Measurements from ENCODE around the gene MRC1.

MRC1 gene

DNA sequence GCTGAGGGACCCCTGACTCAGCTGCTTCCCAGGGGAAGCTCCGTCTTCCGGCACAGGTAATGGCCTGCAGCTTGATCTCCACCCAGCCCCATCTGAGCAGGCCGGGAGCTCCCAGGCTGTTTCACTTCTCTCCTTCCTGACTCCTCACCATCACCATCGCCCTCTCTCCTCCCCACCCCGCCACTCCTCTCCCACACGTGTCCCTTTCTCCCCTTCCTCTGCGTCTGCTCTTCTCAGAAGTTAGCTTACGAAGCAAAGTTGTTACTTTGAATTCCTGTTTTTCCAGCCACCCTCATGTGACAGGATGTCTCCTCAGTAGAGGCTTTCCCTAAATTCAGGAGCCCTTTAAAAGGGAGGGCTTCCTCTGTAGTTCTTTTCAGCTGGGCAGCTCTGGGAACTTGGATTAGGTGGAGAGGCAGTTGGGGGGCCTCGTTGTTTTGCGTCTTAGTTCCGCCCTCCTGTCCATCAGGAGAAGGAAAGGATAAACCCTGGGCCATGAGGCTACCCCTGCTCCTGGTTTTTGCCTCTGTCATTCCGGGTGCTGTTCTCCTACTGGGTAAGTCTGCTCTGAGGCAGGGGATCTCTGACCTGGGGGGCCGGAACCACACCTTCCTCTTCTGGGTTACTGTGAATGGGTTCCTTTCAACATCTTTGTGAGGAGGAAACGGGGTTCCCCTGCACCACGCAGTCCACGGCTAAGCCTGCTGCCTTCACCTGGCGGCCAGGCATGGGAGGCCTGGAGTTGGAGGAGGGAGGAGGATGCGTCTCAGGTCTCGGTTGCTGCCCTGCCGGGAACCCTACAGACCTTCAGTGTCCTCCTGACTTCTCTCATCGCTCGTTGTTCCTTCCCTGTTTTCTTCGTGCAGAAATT, at the start of gene MRC1:
Gene MRC1, plus strand, starts transcription at position 378 of the 871 bp plus-strand sequence. Its CDS starts 118 bp downstream, at position 496.
- DNase-seq (ENCODE audit: low spot score): no peak

GRCh38 chr10:17764142-17764541, 45.0 kb upstream of the MRC1 start:
- DNase-seq (ENCODE audit: low spot score): no peak

DNA sequence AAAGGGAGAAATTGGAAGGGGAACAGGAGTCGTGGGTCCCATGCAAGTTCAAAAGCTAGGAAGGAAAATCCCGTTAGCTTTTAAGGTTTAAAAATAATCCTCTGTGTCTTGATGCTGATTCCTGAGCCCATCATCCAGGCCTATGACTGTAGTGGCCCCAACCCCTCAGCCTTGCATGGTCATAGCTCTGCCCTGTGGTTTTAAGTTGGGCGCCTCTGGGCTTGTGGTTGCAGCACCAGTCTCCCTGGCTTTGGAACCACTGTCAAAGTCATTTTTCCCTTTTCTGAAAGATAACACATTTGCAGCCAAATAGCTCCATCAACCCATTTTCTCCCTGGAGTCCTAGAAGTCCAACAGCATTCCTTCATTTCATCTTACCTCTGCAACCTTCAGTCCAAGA, 43.5 kb upstream of the MRC1 start:
- no peak for DNase-seq (ENCODE audit: low spot score)

- DNase-seq (ENCODE audit: low spot score): no peak
Measured at GRCh38 chr10:17766731-17767130, 42.4 kb upstream of the MRC1 start.

DNA sequence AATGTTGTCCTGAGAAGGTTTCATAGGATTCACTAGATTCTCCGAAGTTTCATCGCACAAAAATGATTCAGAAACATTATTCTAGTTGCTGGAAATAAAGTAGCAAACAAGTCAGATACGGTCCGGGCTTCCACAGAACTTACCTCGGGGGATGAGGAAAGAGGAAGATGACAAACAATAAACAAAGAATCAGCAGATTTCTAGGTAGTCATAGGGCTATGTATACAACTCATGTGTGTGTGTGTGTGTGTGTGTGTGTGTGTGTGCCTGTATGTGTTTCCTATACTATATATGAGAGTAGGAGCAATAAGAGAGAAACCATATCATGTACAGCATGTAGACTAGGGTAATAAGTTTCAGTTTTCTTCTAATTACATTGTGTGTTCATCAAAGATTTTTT, 40.7 kb upstream of the MRC1 start:
- DNase-seq (ENCODE audit: low spot score): no peak

- no peak for DNase-seq (ENCODE audit: low spot score)
Measured at GRCh38 chr10:17768957-17769356, 40.2 kb upstream of the MRC1 start.

- DNase-seq (ENCODE audit: low spot score): no peak
Measured at GRCh38 chr10:17771017-17771416, 38.1 kb upstream of the MRC1 start.

GRCh38 chr10:17779784-17780183, 29.4 kb upstream of the MRC1 start:
- DNase-seq (ENCODE audit: low spot score): no peak

DNA sequence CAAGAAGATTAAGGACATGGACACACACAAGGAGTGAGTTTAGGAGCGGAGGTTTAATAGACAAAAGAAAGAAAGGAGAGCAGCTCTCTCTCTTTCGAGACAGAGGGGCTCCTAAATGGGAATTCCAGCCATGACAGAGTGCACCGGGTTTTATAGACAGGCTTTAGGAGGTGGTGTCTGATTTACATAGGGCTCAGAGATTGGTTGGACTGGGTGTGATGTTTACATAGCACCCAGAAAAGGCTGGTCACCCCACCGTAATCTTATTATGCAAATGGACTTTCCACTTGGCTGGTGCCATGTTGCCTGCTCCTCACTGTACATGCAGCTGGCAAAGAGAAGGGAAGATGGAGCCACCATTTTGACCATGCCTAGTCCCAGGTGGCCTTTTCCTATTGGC, 28.4 kb upstream of the MRC1 start:
- no peak for DNase-seq (ENCODE audit: low spot score)

- DNase-seq (ENCODE audit: low spot score): no peak
Measured at GRCh38 chr10:17781856-17782255, 27.3 kb upstream of the MRC1 start.

GRCh38 chr10:17782921-17783665, 26.1 kb upstream of the MRC1 start:
- no peak for DNase-seq (ENCODE audit: low spot score)

- no peak for DNase-seq (ENCODE audit: low spot score)
Measured at GRCh38 chr10:17783751-17784150, 25.4 kb upstream of the MRC1 start.

GRCh38 chr10:17784688-17785087, 24.5 kb upstream of the MRC1 start:
- no peak for DNase-seq (ENCODE audit: low spot score)

DNA sequence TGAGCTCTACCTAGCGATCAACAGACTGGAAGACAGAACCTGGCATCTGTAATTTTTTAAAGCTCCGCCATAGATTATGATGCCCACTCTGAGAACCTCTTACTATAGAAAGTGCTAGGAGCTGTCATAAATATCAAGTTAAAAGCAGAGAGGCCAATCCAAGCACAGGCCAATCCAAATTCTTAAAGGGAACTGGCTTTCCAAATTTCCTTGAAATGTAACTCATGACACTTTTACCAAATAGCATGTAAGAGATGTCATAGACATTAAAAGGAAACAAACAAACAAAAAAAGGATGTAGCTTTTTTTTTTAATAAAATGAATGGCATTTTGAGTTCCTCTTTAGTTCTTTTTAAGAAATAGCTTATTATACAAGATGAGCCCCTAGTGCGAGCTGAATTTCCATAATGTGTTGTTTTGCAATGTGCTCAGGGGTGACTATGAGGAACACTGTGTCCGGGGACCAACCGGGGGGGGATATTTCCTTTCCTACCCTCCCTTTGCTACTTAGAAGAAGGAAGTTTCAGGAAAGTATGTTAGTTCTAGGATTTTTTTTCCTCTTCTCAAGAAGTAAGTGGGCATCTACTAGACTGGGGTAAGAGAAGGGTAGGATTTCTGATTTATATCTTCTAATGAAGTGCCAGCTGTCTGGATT, 23.7 kb upstream of the MRC1 start:
- no peak for DNase-seq (ENCODE audit: low spot score)

- DNase-seq (ENCODE audit: low spot score): no peak
Measured at GRCh38 chr10:17787087-17787961, 21.8 kb upstream of the MRC1 start.

DNA sequence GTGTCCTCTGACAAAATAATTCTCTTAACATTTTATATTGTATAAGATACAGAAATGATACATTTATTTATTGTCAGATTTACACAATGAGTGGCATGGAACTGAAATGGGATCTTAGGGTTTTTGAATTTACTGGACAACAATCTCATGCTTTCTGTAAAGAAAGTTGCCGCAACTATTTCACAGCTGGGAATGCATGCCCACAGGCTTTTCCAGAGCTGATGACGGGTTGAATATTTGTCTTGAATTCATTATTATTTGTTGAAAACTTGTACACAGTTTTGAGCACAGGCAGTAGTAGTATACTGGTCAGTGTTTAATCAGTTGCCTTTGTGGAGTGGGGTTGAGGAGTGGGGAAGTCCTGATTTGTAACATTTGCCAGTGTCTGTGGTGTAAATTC, 20.5 kb upstream of the MRC1 start:
- DNase-seq (ENCODE audit: low spot score): no peak

GRCh38 chr10:17789396-17789795, 19.8 kb upstream of the MRC1 start:
- DNase-seq (ENCODE audit: low spot score): no peak

DNA sequence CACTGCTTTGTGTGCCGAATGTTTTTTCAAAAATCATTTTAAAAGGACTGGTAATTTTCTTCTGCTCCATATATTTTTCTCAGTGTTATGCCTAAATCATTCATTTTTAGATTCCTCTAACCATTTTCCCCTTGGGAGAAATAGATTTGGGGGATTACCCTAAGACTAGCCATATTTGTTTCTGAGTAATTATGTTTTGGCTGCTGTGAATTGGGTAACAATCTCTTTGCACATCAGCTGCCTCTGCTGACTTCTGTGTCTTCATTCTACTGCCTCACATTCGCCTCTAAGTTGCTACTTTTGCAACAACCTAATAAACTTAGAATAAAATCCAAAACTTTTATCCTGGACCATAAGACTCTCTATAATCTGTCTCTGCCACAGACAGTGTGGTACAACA, 18.5 kb upstream of the MRC1 start:
- no peak for DNase-seq (ENCODE audit: low spot score)

GRCh38 chr10:17792991-17793390, 16.2 kb upstream of the MRC1 start:
- DNase-seq (ENCODE audit: low spot score): no peak

GRCh38 chr10:17793823-17794644, 15.1 kb upstream of the MRC1 start:
- no peak for DNase-seq (ENCODE audit: low spot score)

GRCh38 chr10:17795083-17795482, 14.1 kb upstream of the MRC1 start:
- DNase-seq (ENCODE audit: low spot score): no peak
